GM12801 (cell line): ENCODE measurements around the gene MT1H.

Experiments
- TF ChIP-seq, protein P1 (sequence below): IDR thresholded peaks from one replicate; pipeline ENCODE4 v1.5.1; 2011; ENCODE audit warnings: control low read depth; ENCODE audit not compliant: insufficient read length; ENCODE audit errors: extremely low read depth

Gene MT1H

DNA sequence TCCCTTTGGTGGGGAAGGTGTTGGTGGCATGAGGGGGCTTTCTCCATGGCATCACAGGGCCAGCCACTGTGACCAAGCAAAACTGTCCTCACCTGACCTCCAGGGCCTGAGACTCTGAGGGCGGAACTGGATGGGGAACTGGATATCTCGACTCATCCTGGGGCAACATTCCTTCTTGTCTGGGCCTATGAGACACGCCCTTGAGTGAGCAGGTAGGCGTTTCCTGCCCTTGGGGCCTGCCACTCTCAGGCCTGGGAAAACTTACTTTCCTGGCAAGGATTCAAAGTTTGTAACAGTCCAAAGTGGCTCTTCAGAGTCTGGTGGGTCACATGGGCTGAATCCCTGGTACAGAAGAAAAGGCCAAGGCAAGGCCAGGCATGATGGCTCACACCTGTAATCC is 22.3 kb downstream of the MT1H start:
- TF ChIP-seq, protein P1, sequence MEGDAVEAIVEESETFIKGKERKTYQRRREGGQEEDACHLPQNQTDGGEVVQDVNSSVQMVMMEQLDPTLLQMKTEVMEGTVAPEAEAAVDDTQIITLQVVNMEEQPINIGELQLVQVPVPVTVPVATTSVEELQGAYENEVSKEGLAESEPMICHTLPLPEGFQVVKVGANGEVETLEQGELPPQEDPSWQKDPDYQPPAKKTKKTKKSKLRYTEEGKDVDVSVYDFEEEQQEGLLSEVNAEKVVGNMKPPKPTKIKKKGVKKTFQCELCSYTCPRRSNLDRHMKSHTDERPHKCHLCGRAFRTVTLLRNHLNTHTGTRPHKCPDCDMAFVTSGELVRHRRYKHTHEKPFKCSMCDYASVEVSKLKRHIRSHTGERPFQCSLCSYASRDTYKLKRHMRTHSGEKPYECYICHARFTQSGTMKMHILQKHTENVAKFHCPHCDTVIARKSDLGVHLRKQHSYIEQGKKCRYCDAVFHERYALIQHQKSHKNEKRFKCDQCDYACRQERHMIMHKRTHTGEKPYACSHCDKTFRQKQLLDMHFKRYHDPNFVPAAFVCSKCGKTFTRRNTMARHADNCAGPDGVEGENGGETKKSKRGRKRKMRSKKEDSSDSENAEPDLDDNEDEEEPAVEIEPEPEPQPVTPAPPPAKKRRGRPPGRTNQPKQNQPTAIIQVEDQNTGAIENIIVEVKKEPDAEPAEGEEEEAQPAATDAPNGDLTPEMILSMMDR: no peak

DNA sequence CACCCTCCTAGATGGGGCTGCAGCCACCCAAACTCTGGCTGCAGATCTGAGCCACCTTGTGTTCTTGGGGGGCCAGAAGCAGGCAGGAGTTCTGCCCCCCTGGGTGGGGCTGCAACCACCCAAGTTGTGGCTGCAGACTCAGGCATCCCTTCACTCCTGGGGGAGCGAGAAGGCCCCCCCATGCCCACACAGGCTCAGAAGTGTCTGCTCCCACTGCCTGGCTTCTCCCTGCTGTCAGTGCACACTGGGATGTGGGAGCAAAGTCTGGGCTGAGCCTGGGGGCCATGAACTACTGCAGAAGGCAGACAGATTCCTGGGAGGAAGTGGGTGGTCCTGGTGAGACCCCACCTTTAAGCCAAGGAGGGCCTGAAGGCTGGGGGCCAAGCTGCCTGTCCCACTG is 25.6 kb downstream of the MT1H start:
- TF ChIP-seq, protein P1: no peak

DNA sequence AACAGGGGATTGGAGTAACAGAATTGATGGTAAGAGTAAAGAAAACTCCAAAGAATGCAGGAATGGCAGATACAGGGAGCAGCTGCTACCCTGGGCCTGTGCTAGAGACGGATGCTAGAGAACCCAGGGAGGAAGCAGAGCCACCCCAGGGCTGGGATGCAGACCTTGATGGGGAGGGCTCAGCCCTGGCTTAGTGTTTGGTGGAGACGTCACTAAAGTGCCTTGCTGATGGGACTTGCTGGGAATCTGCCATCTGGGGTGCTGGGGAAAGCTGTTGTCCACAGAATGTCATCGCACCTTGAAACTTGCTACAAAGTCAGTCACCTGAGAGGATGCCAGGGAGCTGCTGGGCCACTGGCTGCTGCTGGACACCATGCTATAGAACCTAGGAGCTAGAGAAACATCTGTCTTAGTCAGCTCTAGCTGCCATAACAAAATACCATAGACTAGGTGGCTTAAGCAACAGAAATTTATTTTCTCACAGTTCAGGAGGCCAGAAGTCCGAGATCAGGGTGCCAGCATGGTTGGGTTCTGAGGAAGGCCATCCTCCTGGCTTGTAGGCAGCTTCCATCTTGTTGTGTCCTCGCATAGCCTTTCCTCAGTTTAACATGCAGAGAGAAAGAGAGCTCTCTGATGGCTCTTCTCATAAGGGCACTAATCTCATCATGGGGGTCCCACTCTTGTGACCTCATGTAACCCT is 28.0 kb downstream of the MT1H start:
- TF ChIP-seq, protein P1: no peak

DNA sequence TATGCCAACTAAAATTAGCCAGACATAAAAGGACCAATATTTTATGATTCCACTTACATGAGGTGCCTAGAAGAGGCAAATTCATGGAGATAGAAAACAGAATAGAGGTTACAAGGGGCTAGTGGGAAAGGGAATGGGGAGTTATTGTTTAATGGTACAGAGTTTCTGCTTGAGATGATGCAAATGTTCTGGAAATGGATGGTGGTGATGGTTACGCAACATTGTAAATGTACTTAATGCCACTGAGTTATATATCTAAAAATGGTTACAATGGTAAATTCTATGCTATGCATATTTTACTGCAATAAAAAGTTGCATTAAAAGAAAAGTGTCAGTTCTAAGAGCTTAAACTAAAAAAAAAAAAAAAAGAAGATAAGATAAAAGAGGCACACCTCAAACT is 30.6 kb downstream of the MT1H start:
- TF ChIP-seq, protein P1: no peak

DNA sequence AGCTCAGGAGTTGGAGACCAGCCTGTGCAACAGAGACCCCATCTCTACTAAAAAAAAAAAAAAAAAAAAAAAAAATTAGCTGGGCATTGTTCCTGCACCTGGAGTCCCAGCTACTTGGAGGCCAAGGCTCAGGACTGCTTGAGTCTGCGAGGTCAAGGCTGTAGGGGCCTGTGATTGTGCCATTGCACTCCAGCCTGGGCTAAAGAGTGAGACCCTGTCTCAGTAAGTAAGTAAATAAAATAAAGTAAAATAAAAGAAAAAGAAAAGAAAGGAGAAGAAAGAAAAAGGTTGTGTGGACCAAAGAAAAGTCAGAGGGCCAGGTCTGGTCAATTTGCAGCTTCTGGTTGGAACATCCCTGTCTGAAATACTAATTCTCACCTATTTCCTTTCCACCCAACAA is 31.0 kb downstream of the MT1H start:
- TF ChIP-seq, protein P1: no peak

DNA sequence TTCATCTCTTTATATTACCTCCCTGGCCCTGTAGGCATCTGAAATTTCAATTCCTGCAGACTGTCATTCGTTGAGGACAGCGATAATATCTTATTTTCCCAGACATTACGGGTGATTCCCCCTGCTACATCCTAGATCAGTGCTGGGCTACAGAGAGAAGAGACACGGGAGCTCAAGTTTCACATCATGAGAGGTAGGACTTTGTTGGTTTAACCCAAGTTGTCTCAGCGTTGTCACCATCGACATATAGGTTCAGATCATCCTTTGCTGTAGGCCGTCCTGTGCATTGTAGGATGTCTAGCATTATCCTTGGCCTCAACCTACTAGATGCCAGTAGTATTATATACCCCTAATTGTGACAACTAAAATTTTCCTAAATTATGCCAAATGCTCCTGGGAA is 31.9 kb downstream of the MT1H start:
- TF ChIP-seq, protein P1: no peak

DNA sequence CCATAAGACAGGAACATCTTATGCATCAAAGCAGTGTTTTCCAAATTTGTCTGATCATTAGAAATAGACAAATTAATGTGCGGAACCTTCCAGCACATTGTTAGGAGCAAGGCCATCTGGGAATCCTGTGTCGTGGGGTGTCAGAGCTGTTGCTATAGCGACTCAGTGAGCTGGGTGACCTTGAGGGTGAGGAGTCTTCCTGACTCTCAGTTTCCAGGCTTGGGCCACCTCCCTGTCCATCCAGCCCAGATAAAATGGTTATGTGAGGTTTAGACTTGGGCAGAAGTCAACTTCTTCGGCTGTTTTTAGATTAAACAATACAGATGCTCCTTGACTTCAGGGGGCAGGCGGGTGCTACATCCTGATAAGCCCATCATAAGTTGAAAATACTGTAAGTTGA is 33.2 kb downstream of the MT1H start:
- TF ChIP-seq, protein P1: no peak
